ENCODE results near the gene SYNCRIP. TPM values are rescaled to one million over a fixed set of nuclear protein-coding genes. Genes with fewer than 3 reads are reported as not detected.
"Not testable (repeated sequence)": the region's sequence is repeated elsewhere in the genome, so short reads cannot be mapped to it uniquely, and the experiment has no call there.

The SYNCRIP gene
- total and polyA plus RNA-seq, 7 donors, result 34.8 to 122 (median 70.3) TPM

DNA sequence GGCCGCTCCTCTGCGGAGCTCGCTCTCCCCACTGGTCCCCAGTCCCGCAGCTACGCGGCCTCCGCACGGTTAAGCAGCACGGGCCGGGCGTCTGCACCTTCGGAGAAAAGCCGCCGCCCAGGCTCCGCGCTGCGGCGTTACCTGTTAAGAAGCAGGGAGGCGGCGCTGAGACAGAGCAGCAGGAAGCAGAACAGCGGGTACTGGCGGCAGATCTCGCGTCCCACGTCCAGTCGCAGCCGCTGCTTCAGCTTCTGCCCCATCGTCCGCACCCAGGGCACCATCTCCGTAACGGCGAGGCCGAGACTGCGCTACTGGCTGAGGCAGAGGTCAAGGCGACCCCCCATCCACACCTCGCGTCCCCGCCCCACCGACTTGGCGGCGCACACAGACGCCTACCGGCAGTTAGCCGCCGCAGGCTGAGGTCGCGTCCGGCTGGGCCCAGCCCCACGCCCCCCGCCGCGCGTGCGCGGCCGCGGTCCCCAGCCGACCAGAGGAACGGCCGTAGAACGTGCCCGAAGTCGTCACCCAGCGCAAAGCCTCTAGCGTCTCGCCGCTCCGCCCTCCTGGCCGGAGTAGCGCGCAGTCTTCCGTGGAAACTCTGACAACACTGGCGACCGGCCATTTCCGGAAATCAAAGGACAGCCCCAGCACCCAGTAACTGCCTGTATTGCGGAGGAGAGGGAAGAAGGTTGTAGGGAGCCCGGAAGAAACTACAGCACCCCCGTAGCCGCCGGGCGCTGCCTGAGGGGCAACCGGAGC, 49.1 kb downstream of the SYNCRIP start, which contains the start of gene SNX14:
TSS of gene SNX14 (minus strand) at position 421 of the 759 bp plus-strand sequence. CDS start at position 281, 140 bp downstream.
- Histone ChIP-seq H3K27ac (peak within 1 kb of the TSS; percentile 92), H3K36me3 (ENCODE audit: insufficient read depth in 1 of 2, low read depth in 1 of 2) (no peaks in the 10 kb centered on the region), H3K4me1 (peaks cover 15% of the 10 kb centered on the region), H3K9me3 (no peaks in the 10 kb centered on the region), H3K27me3 (ENCODE audit: insufficient read depth in 3 of 3, low read length in 2 of 3) (no peaks in the 10 kb centered on the region), H3K4me3 (peak within 1 kb of the TSS; percentile 87)
- intact Hi-C loops (cut with DNase I), result loop anchor here (1.0 to 5.0 kb wide), 3 partner anchors 49 to 85 kb away; partner anchors contain the start of gene SYNCRIP (in 1 of the 2)
- 0 to 1% (median 1%) methylated on average over 59 to 82 of the region's 82 CpGs for WGBS, 3 donors
- TF ChIP-seq, protein P1, sequence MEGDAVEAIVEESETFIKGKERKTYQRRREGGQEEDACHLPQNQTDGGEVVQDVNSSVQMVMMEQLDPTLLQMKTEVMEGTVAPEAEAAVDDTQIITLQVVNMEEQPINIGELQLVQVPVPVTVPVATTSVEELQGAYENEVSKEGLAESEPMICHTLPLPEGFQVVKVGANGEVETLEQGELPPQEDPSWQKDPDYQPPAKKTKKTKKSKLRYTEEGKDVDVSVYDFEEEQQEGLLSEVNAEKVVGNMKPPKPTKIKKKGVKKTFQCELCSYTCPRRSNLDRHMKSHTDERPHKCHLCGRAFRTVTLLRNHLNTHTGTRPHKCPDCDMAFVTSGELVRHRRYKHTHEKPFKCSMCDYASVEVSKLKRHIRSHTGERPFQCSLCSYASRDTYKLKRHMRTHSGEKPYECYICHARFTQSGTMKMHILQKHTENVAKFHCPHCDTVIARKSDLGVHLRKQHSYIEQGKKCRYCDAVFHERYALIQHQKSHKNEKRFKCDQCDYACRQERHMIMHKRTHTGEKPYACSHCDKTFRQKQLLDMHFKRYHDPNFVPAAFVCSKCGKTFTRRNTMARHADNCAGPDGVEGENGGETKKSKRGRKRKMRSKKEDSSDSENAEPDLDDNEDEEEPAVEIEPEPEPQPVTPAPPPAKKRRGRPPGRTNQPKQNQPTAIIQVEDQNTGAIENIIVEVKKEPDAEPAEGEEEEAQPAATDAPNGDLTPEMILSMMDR (IDR thresholded peaks at IDR 0.05), result no peak
- ATAC-seq (peak; percentile 95 to 97 (median 96)), DNase-seq (peak; percentile 97 to 98)

DNA sequence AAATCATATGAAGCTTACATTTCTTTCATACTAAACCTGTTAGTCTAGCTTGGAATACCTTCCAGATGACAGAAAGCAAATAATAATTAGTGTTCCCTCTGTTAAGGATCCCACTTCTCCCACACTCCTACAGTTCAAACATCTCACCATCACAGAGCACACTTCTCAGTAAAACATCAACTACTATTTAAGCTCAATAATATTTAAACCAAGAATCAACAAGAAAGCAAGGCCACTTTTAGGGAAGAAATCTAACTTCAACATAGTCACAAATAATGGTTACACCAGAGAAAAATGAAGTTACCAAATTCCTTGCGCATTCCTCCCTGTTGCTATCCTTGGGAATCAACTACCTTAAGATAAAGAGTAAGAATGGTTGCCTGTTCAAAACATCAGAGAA, 50.7 kb downstream of the SYNCRIP start:
- intact Hi-C loops (cut with DNase I), result loop anchor here in 1 of 2 donors (5.0 kb wide), 2 partner anchors 50 to 85 kb away; partner anchors contain the start of gene SYNCRIP
- DNase-seq, result no peak
- ATAC-seq, result no peak
- Histone ChIP-seq H3K9me3 (no peaks in the 10 kb centered on the region), H3K27ac (no peak overlapping the region), H3K36me3 (ENCODE audit: insufficient read depth in 1 of 2, low read depth in 1 of 2) (no peaks in the 10 kb centered on the region), H3K4me1 (peaks cover 15% of the 10 kb centered on the region), H3K27me3 (ENCODE audit: insufficient read depth in 3 of 3, low read length in 2 of 3) (no peaks in the 10 kb centered on the region), H3K4me3 (peak overlapping the region; percentile 87)
- TF ChIP-seq, protein P1 (IDR thresholded peaks at IDR 0.05), result no peak
- WGBS, 3 donors, result 96 to 100% (median 97%) methylated on average over 1 of the region's 1 CpG

DNA sequence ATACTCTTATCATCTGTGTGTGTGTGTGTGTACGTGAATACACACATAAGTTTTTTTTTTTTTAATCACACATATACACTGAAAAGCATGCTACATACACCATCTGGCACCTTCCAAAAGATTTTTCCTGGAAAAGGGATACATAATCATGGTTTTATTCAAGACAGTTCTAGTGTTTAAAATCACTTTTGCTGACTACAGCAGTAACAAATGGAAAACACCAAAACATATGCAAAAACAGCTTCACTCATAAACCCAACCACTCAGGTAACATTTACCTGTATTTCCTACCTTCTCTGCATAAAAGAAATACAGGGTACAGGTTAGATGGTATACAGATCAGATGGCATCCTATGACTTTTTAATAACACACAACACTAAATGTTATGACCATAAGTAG, 51.5 kb downstream of the SYNCRIP start:
- intact Hi-C loops (cut with DNase I), result loop anchor here in 1 of 2 donors (5.0 kb wide), 2 partner anchors 51 to 86 kb away; partner anchors contain the start of gene SYNCRIP
- TF ChIP-seq, protein P1 (IDR thresholded peaks at IDR 0.05), result no peak
- 89 to 99% (median 94%) methylated on average over 1 of the region's 1 CpG for WGBS, 3 donors
- no peaks in the 10 kb centered on the region for H3K36me3 ChIP-seq (ENCODE audit: insufficient read depth in 1 of 2, low read depth in 1 of 2)
- H3K27ac ChIP-seq, result no peak overlapping the region
- H3K9me3 ChIP-seq, result no peaks in the 10 kb centered on the region
- no peak for DNase-seq
- no peak for ATAC-seq
- H3K4me1 ChIP-seq, result peaks cover 15% of the 10 kb centered on the region
- H3K27me3 ChIP-seq (ENCODE audit: insufficient read depth in 3 of 3, low read length in 2 of 3), result no peaks in the 10 kb centered on the region
- no peak overlapping the region for H3K4me3 ChIP-seq

DNA sequence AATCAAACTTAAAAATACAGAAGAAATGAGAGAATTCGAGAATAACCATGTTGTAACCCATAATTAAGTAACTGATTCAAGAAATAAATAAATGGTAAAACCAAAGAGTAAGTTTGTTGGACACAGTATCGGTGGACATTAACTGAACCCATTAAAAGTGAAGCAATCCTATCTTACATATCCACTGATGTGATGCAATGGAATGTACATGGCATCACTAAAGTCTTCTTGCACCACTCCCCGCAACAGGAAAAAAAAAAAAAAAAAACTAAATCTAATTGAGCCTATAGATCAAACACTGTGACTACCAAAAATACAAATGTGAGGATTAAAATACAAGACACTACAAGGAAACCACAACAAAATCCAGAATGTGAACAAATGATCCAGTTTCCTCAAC, 56.9 kb downstream of the SYNCRIP start:
- Histone ChIP-seq H3K9me3 (peaks cover 23% of the 10 kb centered on the region), H3K27ac (no peak overlapping the region), H3K4me3 (no peak overlapping the region), H3K4me1 (peaks cover 6% of the 10 kb centered on the region), H3K36me3 (ENCODE audit: insufficient read depth in 1 of 2, low read depth in 1 of 2) (no peaks in the 10 kb centered on the region), H3K27me3 (ENCODE audit: insufficient read depth in 3 of 3, low read length in 2 of 3) (no peaks in the 10 kb centered on the region)
- no peak for DNase-seq
- peak in 2 of 4 donors; percentile 38 to 46 for ATAC-seq
- TF ChIP-seq, protein P1 (IDR thresholded peaks at IDR 0.05), result no peak
- intact Hi-C loops (cut with DNase I), result no loop called here
- WGBS, 3 donors, result 93 to 98% (median 95%) methylated on average over 3 of the region's 3 CpGs

DNA sequence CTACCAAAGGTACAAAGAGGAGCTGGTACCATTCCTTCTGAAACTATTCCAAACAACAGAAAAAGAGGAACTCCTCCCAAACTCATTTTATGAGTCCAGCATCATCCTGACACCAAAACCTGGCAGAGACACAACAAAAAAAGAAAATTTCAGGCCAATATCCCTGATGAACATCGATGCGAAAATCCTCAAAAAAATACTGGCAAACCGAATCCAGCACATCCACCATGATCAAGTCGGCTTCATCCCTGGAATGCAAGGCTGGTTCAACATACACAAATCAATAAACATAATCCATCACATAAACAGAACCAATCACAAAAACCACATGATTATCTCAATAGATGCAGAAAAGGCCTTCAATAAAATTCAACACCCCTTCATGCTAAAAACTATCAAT, 59.9 kb downstream of the SYNCRIP start:
- H3K4me3 ChIP-seq; H3K27me3 ChIP-seq (ENCODE audit: insufficient read depth in 3 of 3, low read length in 2 of 3); H3K36me3 ChIP-seq (ENCODE audit: insufficient read depth in 1 of 2, low read depth in 1 of 2); H3K27ac ChIP-seq; DNase-seq; intact Hi-C loops (cut with DNase I); ATAC-seq: not testable (repeated sequence)
- Histone ChIP-seq H3K9me3 (peaks cover 23% of the 10 kb centered on the region), H3K4me1 (peaks cover 33% of the 10 kb centered on the region)
- 97 to 98% (median 97%) methylated on average over 4 of the region's 4 CpGs for WGBS, 3 donors
